ENCODE results near the gene NOTUM.
"Not testable (repeated sequence)": the region's sequence is repeated elsewhere in the genome, so short reads cannot be mapped to it uniquely, and the experiment has no call there.

The NOTUM gene

GRCh38 chr17:81923302-81924260 is 37.4 kb downstream of the NOTUM start:
- DNase-seq: peak; percentile 80

- DNase-seq: no peak
These were observed 38.3 kb downstream of the NOTUM start for GRCh38 chr17:81922566-81923301.

GRCh38 chr17:81921996-81922565 is 38.9 kb downstream of the NOTUM start:
- DNase-seq: no peak

- no peak for DNase-seq
These were observed 39.5 kb downstream of the NOTUM start for GRCh38 chr17:81921537-81921862.

- no peak for DNase-seq
These were observed 40.1 kb downstream of the NOTUM start for GRCh38 chr17:81920612-81921536.

- DNase-seq: no peak
These were observed 42.0 kb downstream of the NOTUM start for GRCh38 chr17:81918832-81919545.

- DNase-seq: not testable (repeated sequence)
These were observed 42.7 kb downstream of the NOTUM start for GRCh38 chr17:81918333-81918669.

- DNase-seq: peak; percentile 74
These were observed 43.2 kb downstream of the NOTUM start, which contains the start of gene SIRT7 for GRCh38 chr17:81917565-81918332. Gene SIRT7, minus strand, starts transcription at chr17:81918176. Its CDS starts 45 bp downstream, at chr17:81918131.

GRCh38 chr17:81916234-81917001 is 44.6 kb downstream of the NOTUM start:
- peak; percentile 46 for DNase-seq

- no peak for DNase-seq
These were observed 45.7 kb downstream of the NOTUM start for GRCh38 chr17:81915331-81915730.

- no peak for DNase-seq
These were observed 46.7 kb downstream of the NOTUM start for GRCh38 chr17:81914103-81914850.

- no peak for DNase-seq
These were observed 47.4 kb downstream of the NOTUM start for GRCh38 chr17:81913394-81914102.

GRCh38 chr17:81912441-81913309 is 48.3 kb downstream of the NOTUM start:
- DNase-seq: no peak

GRCh38 chr17:81911969-81912368 is 49.0 kb downstream of the NOTUM start:
- no peak for DNase-seq

GRCh38 chr17:81911277-81911961 is 49.6 kb downstream of the NOTUM start, which contains the start of gene PCYT2:
Gene PCYT2, minus strand, starts transcription at chr17:81911399. Its CDS starts 44 bp downstream, at chr17:81911355.
- DNase-seq: peak; percentile 88

- DNase-seq: no peak
These were observed 50.1 kb downstream of the NOTUM start for GRCh38 chr17:81910840-81911276.
